Transverse colon (tissue), 4 donors: ENCODE data around the gene FLT1.

Experiments used
- EP300 ChIP-seq: sonication (generic); formaldehyde crosslinking; IDR thresholded peaks from one replicate; pipeline ENCODE4 v1.6.1; 2017; ENCODE audit warnings: antibody characterized with exemption, low read depth
- POLR2A ChIP-seq: fragments of 450-650 bp; IDR thresholded peaks from one replicate; pipeline ENCODE4 v1.6.1; 2016; ENCODE audit warnings: antibody characterized with exemption, mild to moderate bottlenecking, moderate library complexity
- POLR2AphosphoS5 ChIP-seq, 3 donors: sonication (generic); formaldehyde crosslinking; IDR thresholded peaks; one replicate each; pipeline ENCODE4 v1.6.1; 2016; ENCODE audit warnings: antibody characterized with exemption in 3 of 3
- TF ChIP-seq, protein P1 (sequence below), 5 experiments: fragments of 200-600 bp in 3 of 5; fragments of 450-650 bp in 2 of 5; sonication (generic) in 3 of 5; IDR thresholded peaks; 1 replicate in 2 of 5; 2 replicates in 3 of 5; pipeline ENCODE4 v1.5.1; 2016 to 2017; ENCODE audit warnings: antibody characterized with exemption in 5 of 5, inconsistent platforms in 3 of 5, mild to moderate bottlenecking in 2 of 5, moderate library complexity in 1 of 5

DNA sequence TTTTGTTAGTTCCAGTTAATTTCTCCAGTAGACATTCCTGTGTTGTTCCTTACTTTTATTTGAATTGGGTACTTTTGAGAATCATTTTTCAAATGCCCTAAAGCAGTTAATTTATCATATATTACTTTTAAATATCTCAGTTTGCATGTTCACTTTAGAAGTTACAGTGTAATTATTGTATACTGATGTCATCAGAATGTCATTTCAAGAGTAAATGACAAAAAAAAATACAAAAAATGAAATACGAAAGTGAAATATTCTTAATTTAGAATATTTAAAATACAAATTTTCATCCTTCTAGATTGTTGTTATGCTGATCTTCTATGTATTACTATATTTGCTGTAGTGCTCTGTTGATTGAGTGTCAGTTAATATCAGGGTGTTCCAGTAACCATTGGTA is 242.4 kb downstream of the FLT1 start:
- TF ChIP-seq POLR2A (no peak), EP300 (no peak), POLR2AphosphoS5 (IDR thresholded peaks at IDR 0.05) (no peak)
- TF ChIP-seq, protein P1, sequence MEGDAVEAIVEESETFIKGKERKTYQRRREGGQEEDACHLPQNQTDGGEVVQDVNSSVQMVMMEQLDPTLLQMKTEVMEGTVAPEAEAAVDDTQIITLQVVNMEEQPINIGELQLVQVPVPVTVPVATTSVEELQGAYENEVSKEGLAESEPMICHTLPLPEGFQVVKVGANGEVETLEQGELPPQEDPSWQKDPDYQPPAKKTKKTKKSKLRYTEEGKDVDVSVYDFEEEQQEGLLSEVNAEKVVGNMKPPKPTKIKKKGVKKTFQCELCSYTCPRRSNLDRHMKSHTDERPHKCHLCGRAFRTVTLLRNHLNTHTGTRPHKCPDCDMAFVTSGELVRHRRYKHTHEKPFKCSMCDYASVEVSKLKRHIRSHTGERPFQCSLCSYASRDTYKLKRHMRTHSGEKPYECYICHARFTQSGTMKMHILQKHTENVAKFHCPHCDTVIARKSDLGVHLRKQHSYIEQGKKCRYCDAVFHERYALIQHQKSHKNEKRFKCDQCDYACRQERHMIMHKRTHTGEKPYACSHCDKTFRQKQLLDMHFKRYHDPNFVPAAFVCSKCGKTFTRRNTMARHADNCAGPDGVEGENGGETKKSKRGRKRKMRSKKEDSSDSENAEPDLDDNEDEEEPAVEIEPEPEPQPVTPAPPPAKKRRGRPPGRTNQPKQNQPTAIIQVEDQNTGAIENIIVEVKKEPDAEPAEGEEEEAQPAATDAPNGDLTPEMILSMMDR (IDR thresholded peaks at IDR 0.05) = no peak
